Embryonic facial prominence (tissue), 1 donor: ENCODE data around the gene NAA40.

Experiments used
- DNase-seq: peaks from one replicate; pipeline ENCODE4 v3.0.0-alpha.2; 2016; ENCODE audit errors: extremely low spot score

Gene NAA40

GRCh38 chr11:63938479-63939396 lies at the start of gene NAA40:
Gene NAA40 (plus strand): TSS chr11:63939002. CDS start chr11:63939097, 95 bp downstream.
- peak; percentile 88 for DNase-seq

- no peak for DNase-seq
Measured at GRCh38 chr11:63889344-63889743, 49.5 kb upstream of the NAA40 start.

GRCh38 chr11:63890368-63890767 lies 48.4 kb upstream of the NAA40 start:
- no peak for DNase-seq

- DNase-seq = no peak
Measured at GRCh38 chr11:63892228-63892627, 46.6 kb upstream of the NAA40 start.

GRCh38 chr11:63893355-63893754 lies 45.4 kb upstream of the NAA40 start:
- DNase-seq = no peak

GRCh38 chr11:63896071-63896470 lies 42.7 kb upstream of the NAA40 start:
- DNase-seq = no peak

- no peak for DNase-seq
Measured at GRCh38 chr11:63897459-63898146, 41.2 kb upstream of the NAA40 start.

- no peak for DNase-seq
Measured at GRCh38 chr11:63901660-63902059, 37.1 kb upstream of the NAA40 start.

- no peak for DNase-seq
Measured at GRCh38 chr11:63903884-63904283, 34.9 kb upstream of the NAA40 start.

- no peak for DNase-seq
Measured at GRCh38 chr11:63904743-63905142, 34.1 kb upstream of the NAA40 start.

- no peak for DNase-seq
Measured at GRCh38 chr11:63905179-63905578, 33.6 kb upstream of the NAA40 start.

GRCh38 chr11:63906087-63906486 lies 32.7 kb upstream of the NAA40 start:
- DNase-seq = no peak

GRCh38 chr11:63906585-63906984 lies 32.2 kb upstream of the NAA40 start:
- DNase-seq = no peak

- no peak for DNase-seq
Measured at GRCh38 chr11:63907063-63907462, 31.7 kb upstream of the NAA40 start.

- DNase-seq = no peak
Measured at GRCh38 chr11:63907808-63908530, 30.8 kb upstream of the NAA40 start.

GRCh38 chr11:63908631-63909401 lies 30.0 kb upstream of the NAA40 start:
- DNase-seq = no peak

- DNase-seq = no peak
Measured at GRCh38 chr11:63909591-63910506, 29.0 kb upstream of the NAA40 start.

GRCh38 chr11:63910675-63911074 lies 28.1 kb upstream of the NAA40 start:
- no peak for DNase-seq

- no peak for DNase-seq
Measured at GRCh38 chr11:63911440-63911839, 27.4 kb upstream of the NAA40 start.

- no peak for DNase-seq
Measured at GRCh38 chr11:63911876-63912275, 26.9 kb upstream of the NAA40 start.
